Stimulated activated CD8-positive, alpha-beta memory T cell treated with anti-CD3 and anti-CD28 coated beads, Interleukin-12 subunit alpha, Interleukin-12 subunit beta, amount 100 ng/mL, for 1 hour (primary cell): ENCODE results near the gene PLCG1.

ENCODE experiments used
- DNase-seq: peaks from one replicate; pipeline ENCODE4 v3.0.0-alpha.2; 2020; ENCODE audit warnings: low read depth

The PLCG1 gene

DNA sequence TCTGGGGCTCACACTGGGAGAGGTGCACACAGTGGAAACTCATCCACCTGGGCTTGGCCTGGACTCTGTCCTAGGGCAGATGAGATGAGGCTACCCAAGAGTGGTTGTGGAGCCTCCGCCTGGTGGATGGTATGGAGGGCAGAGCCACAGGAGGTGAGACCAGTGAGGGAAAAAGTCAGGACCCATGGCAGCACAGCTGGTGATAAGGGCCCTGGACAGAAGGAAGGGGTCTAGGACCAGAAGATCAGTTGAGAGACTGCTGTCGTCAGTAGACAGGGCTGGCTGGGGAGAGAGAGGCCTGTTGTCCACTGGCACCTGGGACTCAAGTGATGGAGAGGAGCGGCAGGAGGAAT is 29.8 kb downstream of the PLCG1 start:
- no peak for DNase-seq

DNA sequence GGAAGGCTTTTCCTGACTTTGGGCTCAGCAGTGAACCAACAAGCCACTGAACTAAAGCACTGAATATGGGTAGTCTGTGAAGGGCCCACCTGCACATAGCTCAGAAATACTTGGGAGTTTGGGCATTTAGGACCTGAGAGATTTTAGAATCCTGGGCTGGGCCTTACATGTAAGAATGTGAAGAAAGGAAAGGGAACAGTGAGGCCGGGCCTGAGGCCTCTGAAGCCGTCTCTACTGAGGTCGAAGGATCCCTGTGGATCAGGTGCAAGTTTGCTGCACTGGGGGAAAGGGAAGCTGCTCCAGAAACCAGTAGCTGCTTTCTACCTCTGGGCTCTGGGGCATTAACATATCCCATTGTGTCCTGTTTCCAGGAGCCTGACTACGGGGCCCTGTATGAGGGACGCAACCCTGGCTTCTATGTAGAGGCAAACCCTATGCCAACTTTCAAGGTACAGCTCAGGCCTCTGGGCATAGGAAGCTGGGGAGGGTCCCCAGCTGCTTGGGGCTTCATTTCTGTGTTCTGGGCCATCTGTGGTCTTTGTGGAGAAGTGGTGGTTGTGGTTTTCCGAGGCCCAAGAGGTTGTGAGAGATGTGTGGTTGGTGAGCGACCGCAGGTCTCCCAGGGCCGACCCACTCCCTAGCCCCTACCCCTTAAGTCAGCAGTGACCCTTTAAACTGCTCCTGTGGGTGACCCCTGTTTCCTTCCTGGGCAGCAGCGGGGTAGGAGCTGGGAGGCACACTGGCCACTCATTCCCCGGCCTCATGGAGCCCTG is 30.3 kb downstream of the PLCG1 start:
- no peak for DNase-seq

DNA sequence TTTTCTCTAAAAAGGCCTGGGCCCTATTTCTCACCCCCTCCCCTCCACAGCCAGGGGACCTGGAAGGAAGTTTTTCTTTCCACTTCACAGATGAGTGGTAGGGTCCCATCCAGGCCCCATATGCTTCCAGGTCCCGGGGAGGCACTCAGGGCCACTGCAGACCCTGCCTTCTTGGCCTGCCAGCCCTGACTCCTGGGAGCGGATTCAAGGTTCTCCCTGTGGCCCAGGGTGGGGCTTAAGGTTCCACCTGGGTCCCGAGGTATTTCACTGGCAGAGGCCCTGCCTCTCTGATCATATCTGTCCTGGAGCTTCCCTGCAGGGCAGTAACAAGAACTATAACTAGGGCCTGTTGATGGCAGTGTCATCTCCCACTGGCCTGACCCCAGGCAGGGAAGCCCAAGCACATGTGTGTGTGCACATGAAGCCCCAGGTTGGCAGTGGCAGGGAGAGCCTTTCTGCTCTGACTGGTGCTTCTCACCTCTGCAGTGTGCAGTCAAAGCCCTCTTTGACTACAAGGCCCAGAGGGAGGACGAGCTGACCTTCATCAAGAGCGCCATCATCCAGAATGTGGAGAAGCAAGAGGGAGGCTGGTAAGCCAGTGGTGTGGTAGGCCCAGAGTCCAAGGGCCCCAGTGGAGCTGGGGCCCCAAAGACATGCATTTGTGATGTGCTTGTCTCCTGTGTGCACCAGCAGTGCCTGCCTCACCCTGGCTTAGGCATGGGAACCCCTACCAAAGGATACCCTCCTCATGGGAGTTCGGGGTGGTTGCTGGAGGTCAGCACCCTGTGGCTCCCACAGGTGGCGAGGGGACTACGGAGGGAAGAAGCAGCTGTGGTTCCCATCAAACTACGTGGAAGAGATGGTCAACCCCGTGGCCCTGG is 31.2 kb downstream of the PLCG1 start:
- no peak for DNase-seq

DNA sequence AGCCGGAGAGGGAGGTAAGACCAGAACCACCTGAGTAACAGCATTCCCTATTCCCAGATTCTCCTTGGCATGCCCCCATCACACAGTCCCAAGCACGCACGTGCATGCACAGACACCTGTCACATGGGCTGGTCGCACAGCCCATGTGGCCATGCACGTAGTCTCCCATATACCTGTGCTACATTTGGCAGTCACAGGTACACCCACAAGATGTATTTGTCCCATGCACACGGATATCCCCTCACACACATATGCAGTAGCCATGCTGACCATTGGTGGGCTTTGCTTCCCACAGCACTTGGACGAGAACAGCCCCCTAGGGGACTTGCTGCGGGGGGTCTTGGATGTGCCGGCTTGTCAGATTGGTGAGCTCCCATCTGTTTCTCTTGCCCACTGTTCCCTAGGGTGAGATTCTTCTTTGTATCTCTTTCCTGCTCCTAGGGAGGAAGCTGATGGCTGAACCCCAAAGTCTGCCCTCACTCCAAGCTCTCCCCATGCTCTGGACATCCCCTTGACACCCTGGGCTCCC is 31.9 kb downstream of the PLCG1 start:
- DNase-seq, result no peak

DNA sequence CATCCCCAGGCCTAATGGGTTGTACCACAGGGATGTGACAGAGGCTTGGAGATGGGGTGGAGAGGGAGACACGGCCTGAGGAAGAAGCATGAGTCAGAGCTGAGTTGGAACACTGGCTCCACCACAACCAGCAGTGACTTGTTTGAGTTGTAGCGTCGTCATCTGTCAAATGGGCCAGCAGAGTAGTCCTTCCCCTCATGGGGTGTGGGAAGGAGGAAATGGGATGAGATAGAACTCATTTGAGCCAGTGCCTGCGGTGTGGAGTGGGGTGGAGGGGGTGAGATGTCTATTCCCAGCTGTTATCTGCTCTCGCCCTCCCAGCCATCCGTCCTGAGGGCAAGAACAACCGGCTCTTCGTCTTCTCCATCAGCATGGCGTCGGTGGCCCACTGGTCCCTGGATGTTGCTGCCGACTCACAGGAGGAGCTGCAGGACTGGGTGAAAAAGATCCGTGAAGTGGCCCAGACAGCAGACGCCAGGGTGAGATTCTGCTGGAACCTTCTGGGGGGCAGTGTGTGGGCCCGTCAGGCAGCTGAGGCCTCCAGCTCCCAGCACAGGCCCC is 32.5 kb downstream of the PLCG1 start:
- no peak for DNase-seq

DNA sequence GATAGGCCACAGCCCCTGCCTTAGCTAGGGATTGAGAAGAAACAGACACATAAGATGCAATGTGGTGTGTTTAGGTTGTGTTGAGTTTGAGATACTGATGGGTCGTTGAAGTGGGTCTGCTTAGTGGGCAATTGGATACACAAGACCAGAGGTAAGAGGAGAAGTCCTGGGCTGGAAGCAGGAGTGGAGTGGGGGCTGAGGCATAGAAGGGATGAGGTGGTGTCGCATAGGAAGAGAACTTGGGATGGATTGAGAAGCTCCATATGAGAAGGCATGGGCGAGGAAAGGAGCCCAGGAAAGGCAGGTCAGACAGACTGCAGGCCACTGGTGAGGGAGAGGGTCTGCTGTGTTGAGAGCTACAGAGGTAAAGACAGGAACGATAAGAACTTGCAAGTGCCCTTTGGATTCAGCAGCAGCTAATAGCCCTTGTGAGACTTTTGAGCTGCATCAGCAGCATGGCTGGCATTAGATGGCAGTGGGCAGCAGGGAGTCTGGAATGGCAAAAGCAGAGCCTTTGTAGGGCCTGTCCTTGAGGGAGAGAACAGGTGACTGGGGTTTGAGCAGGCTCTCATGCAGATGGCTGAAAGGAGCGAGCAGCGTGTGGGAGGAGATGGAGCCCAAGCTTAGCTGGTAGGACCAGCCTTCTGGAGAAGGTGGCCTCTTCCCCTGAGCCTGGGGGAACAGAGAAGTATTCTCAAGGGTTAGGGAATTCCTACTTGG is 33.2 kb downstream of the PLCG1 start:
- no peak for DNase-seq

DNA sequence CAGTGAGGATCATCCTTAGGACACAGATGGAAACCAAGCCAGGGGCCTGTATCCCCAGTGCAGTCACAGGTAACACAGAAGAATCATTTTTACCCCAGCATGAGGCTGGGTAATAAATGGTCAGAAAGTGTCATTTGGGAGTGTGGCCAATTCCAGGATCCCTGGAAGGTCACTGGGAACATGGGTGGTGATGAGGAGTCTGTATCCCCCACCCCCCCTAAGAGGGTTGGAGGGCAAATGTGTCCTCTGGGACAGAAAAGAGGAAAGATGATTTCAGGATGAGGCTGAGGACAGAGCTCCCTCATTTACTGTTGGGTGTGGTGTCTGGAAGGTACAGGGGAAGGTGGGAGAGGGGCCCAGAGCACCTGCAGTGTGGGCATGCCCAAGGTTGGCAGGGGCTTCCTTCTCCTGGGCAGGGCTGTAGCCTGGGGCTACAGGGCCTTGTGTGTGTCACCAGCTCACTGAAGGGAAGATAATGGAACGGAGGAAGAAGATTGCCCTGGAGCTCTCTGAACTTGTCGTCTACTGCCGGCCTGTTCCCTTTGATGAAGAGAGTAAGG is 34.5 kb downstream of the PLCG1 start:
- no peak for DNase-seq

DNA sequence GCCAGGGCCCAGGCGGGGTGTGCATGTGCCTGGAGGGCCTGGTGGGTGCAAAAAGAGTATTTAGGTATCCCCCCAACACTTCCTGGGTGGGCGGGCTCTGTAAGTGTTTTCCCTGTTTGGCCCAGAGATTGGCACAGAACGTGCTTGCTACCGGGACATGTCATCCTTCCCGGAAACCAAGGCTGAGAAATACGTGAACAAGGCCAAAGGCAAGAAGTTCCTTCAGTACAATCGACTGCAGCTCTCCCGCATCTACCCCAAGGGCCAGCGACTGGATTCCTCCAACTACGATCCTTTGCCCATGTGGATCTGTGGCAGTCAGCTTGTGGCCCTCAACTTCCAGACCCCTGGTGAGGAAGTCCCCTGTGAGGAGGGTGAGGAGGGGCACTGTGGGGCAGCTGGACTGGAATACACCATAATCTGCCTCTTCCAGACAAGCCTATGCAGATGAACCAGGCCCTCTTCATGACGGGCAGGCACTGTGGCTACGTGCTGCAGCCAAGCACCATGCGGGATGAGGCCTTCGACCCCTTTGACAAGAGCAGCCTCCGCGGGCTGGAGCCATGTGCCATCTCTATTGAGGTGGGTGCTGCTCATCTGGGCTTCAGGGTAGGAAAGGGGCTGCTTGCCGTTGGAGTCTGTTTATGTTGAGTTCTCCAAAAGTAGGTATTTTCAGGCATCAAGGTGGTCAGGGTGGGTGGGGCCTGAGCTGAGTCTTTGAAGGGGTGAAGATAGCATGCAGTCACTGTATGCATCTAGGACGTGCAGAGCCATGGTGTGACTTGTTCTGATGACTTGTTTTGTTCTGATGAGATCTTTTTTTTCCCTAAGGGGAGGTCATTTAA is 35.2 kb downstream of the PLCG1 start:
- DNase-seq, result no peak

DNA sequence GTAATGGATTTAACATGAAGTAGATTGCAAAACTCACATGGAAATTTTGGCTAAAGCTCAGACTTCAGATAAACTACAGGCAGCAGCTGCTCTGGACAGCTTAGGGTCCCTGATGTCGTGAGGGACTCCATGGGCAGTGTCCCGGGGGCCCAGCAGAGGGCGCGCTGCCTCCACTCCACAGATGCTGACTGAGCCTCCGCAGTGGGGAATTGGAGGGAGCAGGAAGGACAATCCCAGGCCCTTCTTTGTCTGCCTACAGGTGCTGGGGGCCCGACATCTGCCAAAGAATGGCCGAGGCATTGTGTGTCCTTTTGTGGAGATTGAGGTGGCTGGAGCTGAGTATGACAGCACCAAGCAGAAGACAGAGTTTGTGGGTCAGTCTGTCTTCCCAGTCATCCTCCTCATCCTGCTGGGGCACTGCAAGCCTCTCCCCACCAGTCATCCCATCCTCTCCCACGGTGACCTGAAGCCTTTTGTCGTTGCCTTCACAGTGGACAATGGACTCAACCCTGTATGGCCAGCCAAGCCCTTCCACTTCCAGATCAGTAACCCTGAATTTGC is 35.9 kb downstream of the PLCG1 start:
- peak; percentile 43 for DNase-seq

DNA sequence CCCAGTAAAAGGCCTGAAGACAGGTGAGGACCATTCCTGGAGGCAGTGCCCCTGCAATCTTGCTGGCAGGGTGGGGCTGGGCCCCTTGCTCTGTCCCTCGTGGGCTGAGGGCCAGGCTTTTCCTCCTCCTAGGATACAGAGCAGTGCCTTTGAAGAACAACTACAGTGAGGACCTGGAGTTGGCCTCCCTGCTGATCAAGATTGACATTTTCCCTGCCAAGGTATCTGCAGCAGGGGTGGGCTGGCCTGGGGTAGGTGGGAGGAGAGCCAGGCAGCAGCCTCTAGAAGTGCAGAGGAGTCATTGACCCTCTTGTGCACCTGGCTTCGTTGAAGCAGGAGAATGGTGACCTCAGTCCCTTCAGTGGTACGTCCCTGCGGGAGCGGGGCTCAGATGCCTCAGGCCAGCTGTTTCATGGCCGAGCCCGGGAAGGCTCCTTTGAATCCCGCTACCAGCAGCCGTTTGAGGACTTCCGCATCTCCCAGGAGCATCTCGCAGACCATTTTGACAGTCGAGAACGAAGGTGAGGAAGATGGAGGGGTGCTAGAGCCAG is 36.5 kb downstream of the PLCG1 start:
- no peak for DNase-seq

DNA sequence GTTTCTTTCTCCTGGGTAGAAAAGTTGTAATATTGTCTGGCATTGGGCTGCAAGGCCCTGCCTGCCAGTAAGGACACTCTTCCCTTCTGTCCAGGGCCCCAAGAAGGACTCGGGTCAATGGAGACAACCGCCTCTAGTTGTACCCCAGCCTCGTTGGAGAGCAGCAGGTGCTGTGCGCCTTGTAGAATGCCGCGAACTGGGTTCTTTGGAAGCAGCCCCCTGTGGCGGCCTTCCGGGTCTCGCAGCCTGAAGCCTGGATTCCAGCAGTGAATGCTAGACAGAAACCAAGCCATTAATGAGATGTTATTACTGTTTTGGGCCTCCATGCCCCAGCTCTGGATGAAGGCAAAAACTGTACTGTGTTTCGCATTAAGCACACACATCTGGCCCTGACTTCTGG is 37.0 kb downstream of the PLCG1 start:
- no peak for DNase-seq

DNA sequence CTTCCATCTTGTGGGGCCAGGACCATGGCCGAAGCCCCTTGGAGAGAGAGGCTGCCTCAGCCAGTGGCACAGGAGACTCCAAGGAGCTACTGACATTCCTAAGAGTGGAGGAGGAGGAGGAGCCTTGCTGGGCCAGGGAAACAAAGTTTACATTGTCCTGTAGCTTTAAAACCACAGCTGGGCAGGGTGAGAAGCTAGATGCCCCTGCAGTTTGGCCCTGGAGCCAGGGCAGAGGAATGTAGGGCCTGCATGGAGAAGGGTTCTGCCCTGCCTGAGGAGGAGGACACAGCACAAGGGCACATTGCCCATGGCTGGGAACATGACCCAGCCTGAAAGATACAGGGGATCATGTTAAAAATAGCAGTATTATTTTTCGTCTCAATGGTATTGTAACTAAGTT is 37.4 kb downstream of the PLCG1 start:
- DNase-seq, result no peak

DNA sequence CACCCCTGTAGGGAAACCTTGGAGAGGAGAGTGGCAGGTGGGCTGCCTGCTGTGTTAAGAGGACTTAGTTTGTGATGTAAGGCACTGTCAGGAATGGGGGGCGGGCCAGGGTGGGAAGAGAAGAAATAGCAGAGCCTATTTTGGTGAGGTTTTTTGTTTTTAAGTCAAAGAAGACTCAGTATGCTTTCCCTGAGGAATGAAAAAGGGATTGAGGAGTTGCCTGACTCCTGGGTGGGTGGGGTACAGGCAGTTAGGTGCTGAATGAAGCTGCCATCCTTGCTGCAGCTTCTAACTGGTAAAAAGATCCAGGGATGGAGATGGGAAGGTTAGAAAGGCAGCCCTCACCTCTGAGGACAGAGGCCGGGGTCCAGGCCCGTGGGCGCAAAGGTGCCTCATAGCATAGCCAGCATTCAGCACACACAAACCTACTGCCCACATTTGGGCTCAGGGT is 37.9 kb downstream of the PLCG1 start:
- DNase-seq, result no peak

DNA sequence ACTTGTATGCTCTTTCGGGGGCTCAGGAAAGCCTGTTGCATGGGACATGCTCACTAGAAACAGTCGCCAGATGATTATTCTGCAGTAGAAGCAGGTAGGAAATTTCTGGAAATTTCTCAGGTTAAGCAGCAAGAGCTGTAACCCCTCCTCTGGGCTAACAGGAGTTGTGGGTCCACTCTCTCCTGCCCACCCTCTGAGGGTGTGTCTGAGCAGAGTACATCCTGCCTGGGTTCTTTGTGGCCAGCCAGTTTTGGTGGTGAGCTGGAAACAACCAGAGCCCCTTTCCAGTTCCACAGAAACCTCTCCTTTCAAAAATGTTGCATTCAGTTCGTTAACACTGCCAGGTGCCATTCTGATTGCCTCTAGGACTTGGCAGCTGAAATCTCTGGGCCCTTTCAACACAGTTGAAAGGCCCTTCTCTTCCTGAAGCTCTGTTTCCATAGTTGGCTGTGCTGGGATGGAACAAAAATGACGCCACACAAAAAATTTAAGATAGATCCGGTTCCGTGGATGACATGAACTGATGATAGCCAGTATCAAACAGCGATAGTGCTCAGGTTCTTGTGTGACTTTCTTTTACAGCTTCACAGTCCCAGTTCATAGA is 38.5 kb downstream of the PLCG1 start:
- no peak for DNase-seq

DNA sequence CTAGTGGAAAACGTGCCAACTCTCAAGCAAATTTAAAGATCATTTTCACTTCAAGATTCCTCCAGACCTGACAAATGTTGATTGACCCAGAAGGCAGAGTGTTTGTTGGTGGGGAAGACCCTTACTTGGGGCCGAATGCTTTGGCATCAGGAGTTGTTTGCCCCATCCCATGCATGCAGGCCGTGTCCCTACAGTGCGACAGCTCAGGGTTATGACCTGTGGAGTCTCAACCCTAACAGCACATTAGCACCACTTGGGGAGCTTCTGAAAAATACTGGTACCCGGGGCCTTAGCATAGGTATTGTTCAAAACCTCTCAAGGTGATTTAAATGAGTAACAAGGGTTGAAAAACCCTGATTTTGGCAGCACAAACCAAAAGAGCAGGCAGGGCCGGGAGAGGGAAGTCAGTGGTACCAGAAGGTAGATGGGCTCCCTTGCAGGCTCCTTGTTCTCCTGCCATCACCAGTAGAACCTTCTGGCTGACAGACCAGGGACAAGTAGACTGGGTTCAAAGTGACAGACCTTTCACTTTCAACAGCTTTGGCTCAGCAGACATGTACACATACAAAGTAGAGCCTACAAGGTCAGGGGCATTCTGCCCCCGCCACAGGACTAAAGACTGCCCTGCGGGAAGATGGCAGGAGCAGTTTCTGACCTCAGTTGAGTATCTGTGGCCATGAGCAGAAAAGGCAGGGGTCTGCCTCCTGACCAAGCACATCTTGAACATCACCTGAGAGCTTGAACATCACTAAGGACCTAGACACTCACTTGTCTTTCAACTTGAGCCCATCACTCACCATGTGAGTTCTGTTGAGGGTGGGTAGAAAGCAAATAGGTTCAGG is 39.6 kb downstream of the PLCG1 start:
- DNase-seq, result no peak

DNA sequence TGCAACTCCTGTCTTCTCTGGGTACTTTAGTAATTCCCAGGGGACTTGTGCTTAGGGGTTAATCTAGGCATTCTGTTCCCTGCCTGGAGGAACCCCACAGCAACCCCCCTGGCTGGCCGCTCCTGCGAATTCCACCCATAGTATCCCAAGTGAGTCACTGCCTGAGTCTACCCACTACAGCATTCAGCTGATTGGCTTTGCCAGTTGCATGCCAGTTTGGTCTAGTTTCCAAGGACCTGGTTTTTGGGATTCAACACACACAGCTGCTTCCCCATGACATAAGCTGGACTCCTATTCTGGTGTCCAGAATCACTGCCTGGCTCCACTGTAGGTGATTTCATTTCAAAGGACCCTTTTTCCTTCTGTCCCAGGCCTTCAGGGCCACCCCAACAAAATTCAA is 40.3 kb downstream of the PLCG1 start:
- no peak for DNase-seq

DNA sequence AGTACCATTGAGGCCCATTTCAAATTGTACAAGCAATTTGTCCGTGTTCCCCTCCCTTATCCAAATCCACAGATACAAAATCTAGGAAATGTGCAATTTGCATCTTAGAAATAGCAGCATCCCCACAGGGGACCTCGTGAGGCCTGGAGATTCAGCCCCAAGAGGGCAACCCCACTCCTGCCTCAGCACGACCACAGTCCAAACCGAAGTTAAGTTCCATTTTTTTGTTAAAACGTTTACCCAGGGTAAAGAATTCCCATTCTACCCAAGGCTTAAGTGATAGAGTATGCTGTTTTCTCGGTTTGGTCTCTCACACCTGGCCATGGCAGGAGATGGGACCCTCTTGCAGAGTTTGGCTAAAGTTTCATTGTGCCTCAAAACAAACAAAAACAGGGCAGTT is 41.2 kb downstream of the PLCG1 start:
- no peak for DNase-seq

DNA sequence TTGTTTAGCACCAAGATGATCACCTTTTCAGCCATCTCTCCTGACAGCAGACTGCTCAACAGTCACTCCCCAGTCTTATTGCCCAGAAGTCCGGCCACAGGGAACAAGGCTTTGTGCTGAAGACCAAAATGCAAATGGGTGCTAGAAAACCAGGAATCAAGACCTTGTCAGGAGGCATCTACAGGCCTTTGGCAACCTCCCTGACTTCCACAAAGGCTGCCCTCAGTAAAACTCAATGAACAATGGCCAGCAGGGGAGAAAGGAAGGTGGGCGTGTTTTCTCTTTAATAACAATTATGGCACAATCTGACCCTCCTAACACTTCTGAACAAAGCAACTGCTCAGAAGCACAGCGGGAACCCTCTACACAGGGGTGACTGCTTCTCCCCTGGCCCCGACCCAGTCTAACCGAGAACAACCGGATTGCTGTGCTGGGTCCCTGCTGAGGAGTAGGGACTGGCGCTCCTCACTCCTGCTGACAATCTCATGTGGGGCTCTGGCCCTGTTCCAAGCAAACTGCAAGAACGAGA is 41.6 kb downstream of the PLCG1 start:
- DNase-seq, result no peak

DNA sequence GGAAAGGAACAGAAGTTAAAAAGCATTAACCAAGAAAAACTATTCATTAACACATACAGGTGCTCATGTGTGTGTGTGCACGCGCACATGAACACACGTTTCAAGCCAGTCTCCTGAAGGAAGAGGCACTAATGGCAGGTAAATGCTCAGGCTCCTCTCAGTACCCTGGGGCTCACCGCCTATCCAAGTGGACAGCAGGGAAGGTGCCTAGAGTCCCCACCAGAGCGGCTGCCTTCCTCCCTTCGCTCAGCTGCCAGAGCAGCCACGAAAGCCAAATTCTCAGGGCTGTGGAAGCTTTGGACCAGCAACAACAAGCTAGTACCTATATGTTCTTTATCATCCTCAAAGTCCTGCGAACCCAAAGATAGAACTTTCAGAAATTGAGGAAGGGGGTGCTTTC is 42.6 kb downstream of the PLCG1 start:
- DNase-seq, result no peak
